Calu3 (cell line): Measurements from ENCODE around the gene ZBTB7A. TPM values are rescaled to one million over a fixed set of nuclear protein-coding genes. Genes with fewer than 3 reads are reported as not detected.

Source experiments
- BruUV-seq: library from RNA; stranded (reverse); fragments of 400-500 nt; replicated peaks from 2 replicates; lab custom pipeline; 2021; lab: Mats Ljungman, UMichigan
- CTCF ChIA-PET: fragments of 300-600 bp; sonication (Branson Sonifier 250); formaldehyde crosslinking; loops from one replicate; lab custom pipeline; 2022; ENCODE audit warnings: antibody characterized with exemption; lab: Charles Lee
- DNase-seq: peaks from one replicate; pipeline ENCODE4 v3.0.0; 2022
- H3K27ac Mint-ChIP-seq: one replicate; pipeline ENCODE4 v1.8.0; 2022; ENCODE audit warnings: mixed read lengths; ENCODE audit not compliant: unreplicated experiment
- H3K27me3 Mint-ChIP-seq: one replicate; pipeline ENCODE4 v1.8.0; 2022; ENCODE audit warnings: mixed read lengths; ENCODE audit not compliant: unreplicated experiment
- H3K36me3 Mint-ChIP-seq: one replicate; pipeline ENCODE4 v1.8.0; 2022; ENCODE audit warnings: mild to moderate bottlenecking, moderate library complexity, mixed read lengths; ENCODE audit not compliant: insufficient read depth, unreplicated experiment
- H3K4me1 Mint-ChIP-seq: one replicate; pipeline ENCODE4 v1.8.0; 2022; ENCODE audit warnings: mild to moderate bottlenecking, low read depth, mixed read lengths; ENCODE audit not compliant: unreplicated experiment
- H3K4me3 Mint-ChIP-seq: one replicate; pipeline ENCODE4 v1.8.0; 2022; ENCODE audit warnings: mild to moderate bottlenecking, low read depth, moderate library complexity, mixed read lengths; ENCODE audit not compliant: unreplicated experiment
- H3K9me3 Mint-ChIP-seq: one replicate; pipeline ENCODE4 v1.8.0; 2022; ENCODE audit warnings: low read depth, mixed read lengths; ENCODE audit not compliant: unreplicated experiment
- intact Hi-C: fragments of 100-400 bp; cut with micrococcal nuclease; formaldehyde crosslinking; loops from one replicate; pipeline ENCODE4 v1.10.0; 2022; ENCODE audit not compliant: unreplicated experiment
- total RNA-seq: library from RNA; stranded (reverse); gene quantifications from 2 replicates; pipeline ENCODE4 v1.2.3, GENCODE V29; 2022
- TF ChIP-seq, protein P1 (sequence below): fragments of 200-600 bp; IDR thresholded peaks from one replicate; pipeline ENCODE4 v1.8.0; 2022; ENCODE audit warnings: antibody characterized with exemption; ENCODE audit not compliant: unreplicated experiment

ZBTB7A gene
- total RNA-seq, 1 experiment from 2014 or later = 38.0 TPM

DNA sequence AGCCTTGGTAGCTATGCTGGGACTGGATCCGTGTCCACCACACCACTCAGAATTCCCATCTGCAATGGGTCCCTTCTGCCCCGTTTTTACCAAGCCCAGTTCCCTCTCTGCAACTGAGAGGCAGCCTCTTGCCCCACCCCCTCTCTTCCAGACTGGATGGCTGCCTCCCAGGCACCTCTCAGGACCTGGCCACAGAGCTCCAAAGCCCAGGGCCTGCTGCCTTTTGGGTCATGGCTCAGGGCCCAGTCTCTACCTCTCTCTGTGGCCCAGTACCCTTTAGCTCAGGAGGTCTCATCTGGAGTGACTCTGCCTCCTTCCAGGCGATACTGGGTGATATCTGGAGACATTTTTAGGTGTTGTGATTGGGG is 10.3 kb upstream of the ZBTB7A start:
- H3K4me3 Mint-ChIP-seq = no peak overlapping the region
- CTCF ChIA-PET = interaction anchor here (0.5 kb wide), 1 partner anchor 24 kb away, joined by 3 read pairs; no protein-coding TSS in a partner anchor
- H3K36me3 Mint-ChIP-seq = no peaks in the 10 kb centered on the region
- no peaks in the 10 kb centered on the region for H3K27me3 Mint-ChIP-seq
- intact Hi-C loops = no loop called here
- BruUV-seq = no TSS peak
- TF ChIP-seq, protein P1, sequence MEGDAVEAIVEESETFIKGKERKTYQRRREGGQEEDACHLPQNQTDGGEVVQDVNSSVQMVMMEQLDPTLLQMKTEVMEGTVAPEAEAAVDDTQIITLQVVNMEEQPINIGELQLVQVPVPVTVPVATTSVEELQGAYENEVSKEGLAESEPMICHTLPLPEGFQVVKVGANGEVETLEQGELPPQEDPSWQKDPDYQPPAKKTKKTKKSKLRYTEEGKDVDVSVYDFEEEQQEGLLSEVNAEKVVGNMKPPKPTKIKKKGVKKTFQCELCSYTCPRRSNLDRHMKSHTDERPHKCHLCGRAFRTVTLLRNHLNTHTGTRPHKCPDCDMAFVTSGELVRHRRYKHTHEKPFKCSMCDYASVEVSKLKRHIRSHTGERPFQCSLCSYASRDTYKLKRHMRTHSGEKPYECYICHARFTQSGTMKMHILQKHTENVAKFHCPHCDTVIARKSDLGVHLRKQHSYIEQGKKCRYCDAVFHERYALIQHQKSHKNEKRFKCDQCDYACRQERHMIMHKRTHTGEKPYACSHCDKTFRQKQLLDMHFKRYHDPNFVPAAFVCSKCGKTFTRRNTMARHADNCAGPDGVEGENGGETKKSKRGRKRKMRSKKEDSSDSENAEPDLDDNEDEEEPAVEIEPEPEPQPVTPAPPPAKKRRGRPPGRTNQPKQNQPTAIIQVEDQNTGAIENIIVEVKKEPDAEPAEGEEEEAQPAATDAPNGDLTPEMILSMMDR = no peak
- H3K4me1 Mint-ChIP-seq = no peaks in the 10 kb centered on the region
- no peak for DNase-seq
- no peak overlapping the region for H3K27ac Mint-ChIP-seq
- H3K9me3 Mint-ChIP-seq = no peaks in the 10 kb centered on the region

DNA sequence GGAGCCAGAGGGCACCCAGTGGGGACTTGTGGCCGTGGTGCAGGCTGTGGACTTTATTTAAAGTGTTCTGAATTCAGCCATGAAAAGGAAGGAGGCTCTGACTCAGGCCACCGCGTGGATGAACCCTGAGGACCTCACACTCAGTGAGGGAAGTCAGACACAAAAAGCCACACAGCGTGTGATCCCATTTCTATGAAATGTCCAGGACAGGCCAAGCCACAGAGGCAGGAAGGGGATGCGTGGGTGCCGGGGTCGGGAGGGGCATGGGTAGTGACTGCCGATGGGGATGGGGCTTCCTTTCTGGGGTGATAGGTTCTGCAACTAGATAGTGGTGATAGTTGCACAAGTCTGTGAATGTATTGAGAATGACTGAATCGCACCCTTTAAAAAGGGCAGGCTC is 8.7 kb upstream of the ZBTB7A start:
- H3K27me3 Mint-ChIP-seq = no peaks in the 10 kb centered on the region
- no peak overlapping the region for H3K27ac Mint-ChIP-seq
- H3K36me3 Mint-ChIP-seq = no peaks in the 10 kb centered on the region
- CTCF ChIA-PET = no interaction called here
- BruUV-seq = no TSS peak
- no peaks in the 10 kb centered on the region for H3K4me1 Mint-ChIP-seq
- TF ChIP-seq, protein P1 = no peak
- no peaks in the 10 kb centered on the region for H3K9me3 Mint-ChIP-seq
- DNase-seq = no peak
- intact Hi-C loops = no loop called here
- H3K4me3 Mint-ChIP-seq = no peak overlapping the region

DNA sequence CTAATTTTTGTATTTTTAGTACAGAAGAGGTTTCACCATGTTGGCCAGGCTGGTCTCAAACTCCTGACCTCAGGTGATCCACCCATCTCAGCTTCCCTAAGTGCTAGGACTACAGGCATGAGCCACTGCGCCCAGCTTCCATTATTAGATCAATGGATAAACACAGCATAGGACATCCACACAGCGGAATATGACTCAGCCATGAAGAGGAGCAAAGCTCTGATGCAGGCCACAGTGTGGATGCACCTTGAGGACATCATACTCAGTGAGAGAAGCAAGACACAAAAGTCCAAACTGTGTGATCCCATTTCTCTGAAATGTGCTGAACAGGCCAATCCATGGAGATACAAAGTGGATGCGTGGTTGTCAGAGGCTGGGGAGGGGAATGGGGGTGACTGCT is 4.9 kb upstream of the ZBTB7A start:
- Mint-ChIP-seq H3K27ac (no peak overlapping the region), H3K4me3 (no peak overlapping the region), H3K36me3 (peaks cover 8% of the 10 kb centered on the region), H3K4me1 (no peaks in the 10 kb centered on the region), H3K27me3 (no peaks in the 10 kb centered on the region), H3K9me3 (no peaks in the 10 kb centered on the region)
- intact Hi-C loops = no loop called here
- TF ChIP-seq, protein P1 = no peak
- CTCF ChIA-PET = no interaction called here
- BruUV-seq = no TSS peak
- DNase-seq = no peak

DNA sequence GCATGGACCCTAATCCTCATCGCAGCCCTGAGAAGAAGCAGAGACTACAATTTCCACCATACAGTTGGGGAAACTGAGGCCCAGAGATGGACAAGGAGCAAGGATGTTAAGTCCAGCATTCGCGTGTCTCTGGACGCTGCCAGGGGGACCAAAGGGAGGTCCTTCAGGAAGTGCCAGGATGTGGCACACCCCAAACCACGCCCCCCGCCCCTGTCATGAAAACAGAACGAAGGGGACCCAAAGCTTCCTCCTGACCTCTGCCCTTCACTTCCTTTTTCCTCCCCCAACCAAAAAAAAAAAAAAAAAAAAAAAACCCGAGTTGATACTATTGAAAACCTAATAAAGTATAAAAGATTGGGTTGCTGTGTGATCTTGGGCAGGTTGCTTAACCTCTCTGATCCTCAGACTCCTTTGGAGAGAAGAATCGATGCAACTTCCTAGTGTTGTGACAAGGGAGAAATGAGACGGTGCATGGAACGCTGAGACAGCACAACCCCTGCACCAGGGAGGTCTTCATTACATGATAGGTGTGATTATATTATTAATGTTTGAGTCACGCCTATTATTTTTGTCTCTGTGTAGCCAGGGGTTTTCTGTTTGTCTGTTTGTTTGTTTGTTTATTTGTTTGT is 2.7 kb upstream of the ZBTB7A start:
- no peaks in the 10 kb centered on the region for H3K9me3 Mint-ChIP-seq
- TF ChIP-seq, protein P1 = no peak
- H3K36me3 Mint-ChIP-seq = peaks cover 18% of the 10 kb centered on the region
- no peak for DNase-seq
- BruUV-seq = no TSS peak
- H3K27ac Mint-ChIP-seq = no peak overlapping the region
- H3K4me3 Mint-ChIP-seq = no peak overlapping the region
- no peaks in the 10 kb centered on the region for H3K4me1 Mint-ChIP-seq
- intact Hi-C loops = no loop called here
- no peaks in the 10 kb centered on the region for H3K27me3 Mint-ChIP-seq
- CTCF ChIA-PET = interaction anchor here (0.6 kb wide), 1 partner anchor 135 kb away, joined by 3 read pairs; no protein-coding TSS in a partner anchor
